Upper lobe of left lung (tissue), 6 donors: ENCODE results near the gene SMC4. TPM values are rescaled to one million over a fixed set of nuclear protein-coding genes. Genes with fewer than 3 reads are reported as not detected.

ENCODE experiments used
- ATAC-seq, 2 donors: fragments of 200-7000 bp; cut with Tn5 transposase; one replicate each; pipeline ENCODE4 v1.9.1; 2022; ENCODE audit warnings: mild to moderate bottlenecking in 2 of 2, moderate library complexity in 2 of 2; ENCODE audit not compliant: low FRiP score in 2 of 2
- DNase-seq, 2 donors: peaks; one replicate each; pipeline ENCODE4 v3.0.0-alpha.2; 2019 to 2020
- H3K27ac ChIP-seq, 4 donors: fragments of 200-600 bp; sonication (generic); one replicate each; pipeline ENCODE4 v1.5.1; 2016 to 2019
- H3K27me3 ChIP-seq, 4 donors: fragments of 200-600 bp; sonication (generic); one replicate each; pipeline ENCODE4 v1.5.1; 2017 to 2019
- H3K36me3 ChIP-seq, 4 donors: fragments of 200-600 bp; sonication (generic); one replicate each; pipeline ENCODE4 v1.5.1; 2016 to 2019
- H3K4me1 ChIP-seq, 4 donors: fragments of 200-600 bp; sonication (generic); one replicate each; pipeline ENCODE4 v1.5.1; 2018 to 2019
- H3K4me3 ChIP-seq, 4 donors: fragments of 200-600 bp; sonication (generic); one replicate each; pipeline ENCODE4 v1.5.1; 2017 to 2019; ENCODE audit warnings: mild to moderate bottlenecking in 2 of 4, moderate library complexity in 1 of 4
- H3K9me3 ChIP-seq, 4 donors: fragments of 200-600 bp; sonication (generic); one replicate each; pipeline ENCODE4 v1.5.1; 2018 to 2019
- CTCF ChIP-seq, 6 experiments: fragments of 450-650 bp in 4 of 6; fragments of 200-600 bp in 2 of 6; sonication (generic) in 2 of 6; IDR thresholded peaks; one replicate each; pipeline ENCODE4 v1.5.1; 2016 to 2019; ENCODE audit warnings: antibody characterized with exemption in 6 of 6
- EP300 ChIP-seq, 4 donors: sonication (generic); formaldehyde crosslinking; IDR thresholded peaks; one replicate each; pipeline ENCODE4 v1.5.1; 2017; ENCODE audit warnings: antibody characterized with exemption in 4 of 4, control low read depth in 2 of 4
- POLR2A ChIP-seq, 4 donors: fragments of 450-650 bp; IDR thresholded peaks; one replicate each; pipeline ENCODE4 v1.5.1; 2016 to 2017; ENCODE audit warnings: antibody characterized with exemption in 4 of 4, mild to moderate bottlenecking in 2 of 4
- POLR2AphosphoS5 ChIP-seq, 2 donors: sonication (generic); formaldehyde crosslinking; IDR thresholded peaks; one replicate each; pipeline ENCODE4 v1.5.1; 2017; ENCODE audit warnings: antibody characterized with exemption in 2 of 2
- WGBS, 2 donors: methylation state at CpG; one replicate each; pipeline ENCODE4 v1.1.5; 2017 to 2018; 5-methylcytosine and 5-hydroxymethylcytosine counted together
- total RNA-seq, 6 donors: library from RNA; depleted of rRNA in 4 of 6; stranded (reverse); fragments of >200 nt in 4 of 6; gene quantifications; one replicate each; pipeline versions ENCODE4 v1.1.0 to v1.2.1, GENCODE V29; 2016 to 2021
- donor health status: DM: no; HTN: no; CAD: no; lungs with moderate emphysema.
- donor health status: DM: no; HTN: yes; CAD: no; lungs with severe emphysema.

SMC4 gene
- total RNA-seq, 6 donors from 2014 or later = 35.6 to 107 (median 65.5) TPM

- H3K36me3 ChIP-seq = peaks cover 4 to 32% (median 7%) of the 10 kb centered on the region in 4 donors
- no peaks in the 10 kb centered on the region for H3K27me3 ChIP-seq
- ATAC-seq (no peak), DNase-seq (no peak)
- H3K9me3 ChIP-seq = no peaks in the 10 kb centered on the region
- no peaks in the 10 kb centered on the region for H3K4me1 ChIP-seq
- no peak overlapping the region for H3K27ac ChIP-seq
- H3K4me3 ChIP-seq = no peak overlapping the region
- 84 to 93% methylated on average over 5 of the region's 5 CpGs for WGBS, 2 donors
- TF ChIP-seq EP300 (IDR thresholded peaks at IDR 0.05) = no peak
- no peak for TF ChIP-seq CTCF (IDR thresholded peaks at IDR 0.05)
- TF ChIP-seq POLR2A (IDR thresholded peaks at IDR 0.05) = no peak
- TF ChIP-seq POLR2AphosphoS5 (IDR thresholded peaks at IDR 0.05) = no peak
These were observed 37.6 kb downstream of the SMC4 start for GRCh38 chr3:160437083-160437455.

GRCh38 chr3:160440687-160441086 lies 41.2 kb downstream of the SMC4 start:
- H3K36me3 ChIP-seq = no peaks in the 10 kb centered on the region
- 96 to 99% methylated on average over 7 of the region's 7 CpGs for WGBS, 2 donors
- no peaks in the 10 kb centered on the region for H3K9me3 ChIP-seq
- H3K27me3 ChIP-seq = no peaks in the 10 kb centered on the region
- H3K4me1 ChIP-seq = no peaks in the 10 kb centered on the region
- ATAC-seq (no peak), DNase-seq (no peak)
- H3K4me3 ChIP-seq = no peak overlapping the region
- H3K27ac ChIP-seq = no peak overlapping the region
- TF ChIP-seq CTCF (IDR thresholded peaks at IDR 0.05) (no peak), EP300 (IDR thresholded peaks at IDR 0.05) (no peak), POLR2AphosphoS5 (IDR thresholded peaks at IDR 0.05) (no peak), POLR2A (IDR thresholded peaks at IDR 0.05) (no peak)

GRCh38 chr3:160444411-160444810 lies 45.0 kb downstream of the SMC4 start:
- no peak for TF ChIP-seq POLR2A (IDR thresholded peaks at IDR 0.05)
- no peak for TF ChIP-seq EP300 (IDR thresholded peaks at IDR 0.05)
- TF ChIP-seq POLR2AphosphoS5 (IDR thresholded peaks at IDR 0.05) = no peak
- Histone ChIP-seq H3K4me3 (no peak overlapping the region), H3K27me3 (peaks cover 0 to 3% (median 0%) of the 10 kb centered on the region in 4 donors), H3K36me3 (no peaks in the 10 kb centered on the region), H3K27ac (no peak overlapping the region), H3K9me3 (no peaks in the 10 kb centered on the region), H3K4me1 (peaks cover 0 to 3% (median 2%) of the 10 kb centered on the region in 4 donors)
- DNase-seq (no peak), ATAC-seq (no peak)
- WGBS, 2 donors = 84 to 100% methylated on average over 1 of the region's 1 CpG

- 96% methylated on average over 1 of the region's 1 CpG; no CpG with 5 or more reads in 1 of the 2 donors for WGBS, 2 donors
- no peak overlapping the region for H3K27ac ChIP-seq
- H3K4me3 ChIP-seq = no peak overlapping the region
- H3K9me3 ChIP-seq = no peaks in the 10 kb centered on the region
- no peak for ATAC-seq
- H3K36me3 ChIP-seq = no peaks in the 10 kb centered on the region
- peaks cover 0 to 14% (median 10%) of the 10 kb centered on the region in 4 donors for H3K4me1 ChIP-seq
- H3K27me3 ChIP-seq = peaks cover 0 to 7% (median 0%) of the 10 kb centered on the region in 4 donors
- DNase-seq = no peak
- TF ChIP-seq CTCF (IDR thresholded peaks at IDR 0.05) (no peak), EP300 (IDR thresholded peaks at IDR 0.05) (no peak), POLR2A (IDR thresholded peaks at IDR 0.05) (no peak), POLR2AphosphoS5 (IDR thresholded peaks at IDR 0.05) (no peak)
These were observed 46.4 kb downstream of the SMC4 start for GRCh38 chr3:160445854-160446253.

GRCh38 chr3:160446522-160447056 lies 47.1 kb downstream of the SMC4 start:
- Histone ChIP-seq H3K4me1 (peaks cover 0 to 14% (median 10%) of the 10 kb centered on the region in 4 donors), H3K36me3 (no peaks in the 10 kb centered on the region), H3K4me3 (no peak overlapping the region), H3K9me3 (no peaks in the 10 kb centered on the region), H3K27ac (no peak overlapping the region), H3K27me3 (peaks cover 0 to 7% (median 0%) of the 10 kb centered on the region in 4 donors)
- DNase-seq = peak in 1 of 2 donors; percentile 43
- TF ChIP-seq POLR2A (IDR thresholded peaks at IDR 0.05) (no peak), CTCF (IDR thresholded peaks at IDR 0.05) (no peak), POLR2AphosphoS5 (IDR thresholded peaks at IDR 0.05) (no peak), EP300 (IDR thresholded peaks at IDR 0.05) (no peak)
- no peak for ATAC-seq
- 93 to 97% methylated on average over 13 of the region's 13 CpGs for WGBS, 2 donors
